ENCODE data around the gene APCDD1L.

GRCh38 chr20:58526411-58526810, 11.2 kb upstream of the APCDD1L start:
- TF ChIP-seq CTCF (IDR thresholded peaks at IDR 0.05) (no peak), POLR2A (IDR thresholded peaks at IDR 0.05; ENCODE audit: low read depth) (no peak)
